Suprapubic skin (tissue), 4 donors: Measurements from ENCODE around the gene RBBP8NL. TPM values are rescaled to one million over a fixed set of nuclear protein-coding genes. Genes with fewer than 3 reads are reported as not detected.

ENCODE experiments used
- DNase-seq, 2 donors: peaks; one replicate each; pipeline ENCODE4 v3.0.0-alpha.2; 2019; ENCODE audit warnings: low spot score in 2 of 2
- H3K27ac ChIP-seq: fragments of 200-600 bp; sonication (generic); one replicate; pipeline ENCODE4 v1.5.1; 2019
- H3K27me3 ChIP-seq: fragments of 200-600 bp; sonication (generic); one replicate; pipeline ENCODE4 v1.5.1; 2019
- H3K36me3 ChIP-seq: fragments of 200-600 bp; sonication (generic); one replicate; pipeline ENCODE4 v1.5.1; 2019
- H3K4me1 ChIP-seq: fragments of 200-600 bp; sonication (generic); one replicate; pipeline ENCODE4 v1.5.1; 2019
- H3K4me3 ChIP-seq: fragments of 200-600 bp; sonication (generic); one replicate; pipeline ENCODE4 v1.5.1; 2019; ENCODE audit warnings: mild to moderate bottlenecking
- H3K9me3 ChIP-seq: fragments of 200-600 bp; sonication (generic); one replicate; pipeline ENCODE4 v1.5.1; 2019
- EP300 ChIP-seq: sonication (generic); formaldehyde crosslinking; IDR thresholded peaks from one replicate; pipeline ENCODE4 v1.6.1; 2017; ENCODE audit warnings: antibody characterized with exemption
- POLR2A ChIP-seq, 2 donors: fragments of 450-650 bp; IDR thresholded peaks; one replicate each; pipeline ENCODE4 v1.6.1; 2017; ENCODE audit warnings: antibody characterized with exemption in 2 of 2, mild to moderate bottlenecking in 2 of 2, moderate library complexity in 2 of 2
- POLR2AphosphoS5 ChIP-seq, 3 donors: sonication (generic); formaldehyde crosslinking; IDR thresholded peaks; one replicate each; pipeline ENCODE4 v1.6.1; 2017; ENCODE audit warnings: antibody characterized with exemption in 3 of 3
- WGBS: methylation state at CpG from one replicate; pipeline ENCODE4 v1.1.5; 2018; 5-methylcytosine and 5-hydroxymethylcytosine counted together
- total RNA-seq, 4 donors: library from RNA; depleted of rRNA; stranded (reverse); fragments of >200 nt; gene quantifications; one replicate each; pipeline ENCODE4 v1.1.0, GENCODE V29; 2016
- TF ChIP-seq, protein P1 (sequence below), 2 donors: fragments of 200-600 bp in 1 of 2; fragments of 450-650 bp in 1 of 2; sonication (generic) in 1 of 2; IDR thresholded peaks; one replicate each; pipeline ENCODE4 v1.5.1; 2016 to 2019; ENCODE audit warnings: antibody characterized with exemption in 2 of 2, mild to moderate bottlenecking in 1 of 2, moderate library complexity in 1 of 2

The RBBP8NL gene
- total RNA-seq, 4 donors from 2014 or later, result 2.0 to 6.6 (median 3.9) TPM

- no peak overlapping the region for H3K27ac ChIP-seq
- H3K9me3 ChIP-seq, result no peaks in the 10 kb centered on the region
- H3K36me3 ChIP-seq, result peaks cover 38% of the 10 kb centered on the region
- DNase-seq, result no peak
- no peak for TF ChIP-seq EP300
- H3K4me3 ChIP-seq, result no peak overlapping the region
- WGBS, result 86% methylated on average over 14 of the region's 24 CpGs
- H3K4me1 ChIP-seq, result no peaks in the 10 kb centered on the region
- no peaks in the 10 kb centered on the region for H3K27me3 ChIP-seq
Measured at GRCh38 chr20:62393830-62394229, 33.5 kb downstream of the RBBP8NL start.

GRCh38 chr20:62393335-62393665, 34.0 kb downstream of the RBBP8NL start:
- 87% methylated on average over 8 of the region's 12 CpGs for WGBS
- H3K27ac ChIP-seq, result no peak overlapping the region
- TF ChIP-seq, protein P1, sequence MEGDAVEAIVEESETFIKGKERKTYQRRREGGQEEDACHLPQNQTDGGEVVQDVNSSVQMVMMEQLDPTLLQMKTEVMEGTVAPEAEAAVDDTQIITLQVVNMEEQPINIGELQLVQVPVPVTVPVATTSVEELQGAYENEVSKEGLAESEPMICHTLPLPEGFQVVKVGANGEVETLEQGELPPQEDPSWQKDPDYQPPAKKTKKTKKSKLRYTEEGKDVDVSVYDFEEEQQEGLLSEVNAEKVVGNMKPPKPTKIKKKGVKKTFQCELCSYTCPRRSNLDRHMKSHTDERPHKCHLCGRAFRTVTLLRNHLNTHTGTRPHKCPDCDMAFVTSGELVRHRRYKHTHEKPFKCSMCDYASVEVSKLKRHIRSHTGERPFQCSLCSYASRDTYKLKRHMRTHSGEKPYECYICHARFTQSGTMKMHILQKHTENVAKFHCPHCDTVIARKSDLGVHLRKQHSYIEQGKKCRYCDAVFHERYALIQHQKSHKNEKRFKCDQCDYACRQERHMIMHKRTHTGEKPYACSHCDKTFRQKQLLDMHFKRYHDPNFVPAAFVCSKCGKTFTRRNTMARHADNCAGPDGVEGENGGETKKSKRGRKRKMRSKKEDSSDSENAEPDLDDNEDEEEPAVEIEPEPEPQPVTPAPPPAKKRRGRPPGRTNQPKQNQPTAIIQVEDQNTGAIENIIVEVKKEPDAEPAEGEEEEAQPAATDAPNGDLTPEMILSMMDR (IDR thresholded peaks at IDR 0.05), result no peak
- TF ChIP-seq POLR2AphosphoS5 (IDR thresholded peaks at IDR 0.05) (no peak), POLR2A (IDR thresholded peaks at IDR 0.05) (no peak), EP300 (no peak)
- no peak for DNase-seq
- H3K9me3 ChIP-seq, result no peaks in the 10 kb centered on the region
- peaks cover 40% of the 10 kb centered on the region for H3K36me3 ChIP-seq
- H3K27me3 ChIP-seq, result no peaks in the 10 kb centered on the region
- H3K4me3 ChIP-seq, result no peak overlapping the region
- H3K4me1 ChIP-seq, result peaks cover 2% of the 10 kb centered on the region

- H3K27ac ChIP-seq, result no peak overlapping the region
- H3K4me1 ChIP-seq, result peaks cover 7% of the 10 kb centered on the region
- no peaks in the 10 kb centered on the region for H3K9me3 ChIP-seq
- no peak for DNase-seq
- H3K36me3 ChIP-seq, result peaks cover 40% of the 10 kb centered on the region
- TF ChIP-seq, protein P1 (IDR thresholded peaks at IDR 0.05), result no peak
- TF ChIP-seq POLR2A (IDR thresholded peaks at IDR 0.05) (no peak), EP300 (no peak), POLR2AphosphoS5 (IDR thresholded peaks at IDR 0.05) (no peak)
- H3K27me3 ChIP-seq, result no peaks in the 10 kb centered on the region
- 93% methylated on average over 6 of the region's 21 CpGs for WGBS
- no peak overlapping the region for H3K4me3 ChIP-seq
Measured at GRCh38 chr20:62392621-62393334, 34.6 kb downstream of the RBBP8NL start.

- Histone ChIP-seq H3K4me3 (no peak overlapping the region), H3K4me1 (peaks cover 11% of the 10 kb centered on the region), H3K9me3 (no peaks in the 10 kb centered on the region), H3K27me3 (no peaks in the 10 kb centered on the region), H3K36me3 (peaks cover 40% of the 10 kb centered on the region), H3K27ac (no peak overlapping the region)
- DNase-seq, result no peak
- TF ChIP-seq POLR2AphosphoS5 (IDR thresholded peaks at IDR 0.05) (no peak), EP300 (no peak), POLR2A (IDR thresholded peaks at IDR 0.05) (no peak)
- TF ChIP-seq, protein P1 (IDR thresholded peaks at IDR 0.05), result no peak
- 90% methylated on average over 10 of the region's 10 CpGs for WGBS
Measured at GRCh38 chr20:62392077-62392418, 35.3 kb downstream of the RBBP8NL start.

DNA sequence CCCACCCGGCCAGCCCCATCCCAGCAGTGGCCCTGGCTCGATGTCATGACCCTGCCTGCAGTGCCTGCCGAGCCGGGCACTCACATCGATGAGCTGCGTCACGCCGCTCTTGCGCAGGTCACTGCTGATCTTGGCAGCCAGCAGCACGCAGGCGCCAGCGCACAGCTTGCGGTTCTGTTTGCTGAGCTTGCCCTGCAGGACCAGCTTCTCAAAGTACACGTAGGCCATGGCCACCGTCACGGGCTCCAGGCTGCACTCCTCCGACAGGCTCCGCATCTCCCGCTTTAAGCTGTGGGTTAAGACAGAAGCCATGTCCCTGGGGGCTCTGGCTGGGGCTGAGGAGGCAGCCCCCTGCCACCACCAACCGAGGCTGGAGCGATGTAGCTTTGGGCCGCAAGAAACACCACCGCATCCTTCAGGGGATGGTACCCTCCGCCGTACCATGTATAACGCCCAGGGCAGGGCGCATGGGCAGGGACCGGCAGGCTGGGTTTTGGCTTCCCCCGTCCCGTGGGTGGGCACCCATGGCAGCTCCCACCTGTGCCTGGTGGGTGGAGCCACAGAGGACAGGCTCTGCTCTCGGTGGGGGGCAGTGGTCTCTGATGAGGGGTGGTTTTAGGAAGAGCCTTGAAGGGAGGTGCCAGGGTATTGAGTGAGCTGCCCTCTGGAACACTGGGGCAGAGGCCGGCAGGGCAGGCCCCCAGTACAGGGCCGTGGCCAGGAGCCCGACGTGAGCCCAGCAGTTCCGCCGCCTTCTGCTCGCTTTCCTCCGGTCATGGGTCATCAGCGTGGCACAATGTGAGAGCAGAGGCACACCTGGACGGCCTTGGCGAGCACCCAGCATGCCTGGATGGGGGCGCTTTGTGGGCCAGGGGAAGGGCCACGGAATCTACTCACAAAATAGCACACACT, 35.9 kb downstream of the RBBP8NL start:
- H3K4me1 ChIP-seq, result peaks cover 11% of the 10 kb centered on the region
- no peak overlapping the region for H3K27ac ChIP-seq
- no peak for DNase-seq
- no peaks in the 10 kb centered on the region for H3K9me3 ChIP-seq
- H3K36me3 ChIP-seq, result peaks cover 40% of the 10 kb centered on the region
- 91% methylated on average over 21 of the region's 44 CpGs for WGBS
- H3K27me3 ChIP-seq, result no peaks in the 10 kb centered on the region
- TF ChIP-seq, protein P1 (IDR thresholded peaks at IDR 0.05), result no peak
- TF ChIP-seq POLR2AphosphoS5 (IDR thresholded peaks at IDR 0.05) (no peak), POLR2A (IDR thresholded peaks at IDR 0.05) (no peak), EP300 (no peak)
- no peak overlapping the region for H3K4me3 ChIP-seq
